Prostate gland (tissue), 2 donors: ENCODE results near the gene KRTAP9-8. TPM values are rescaled to one million over a fixed set of nuclear protein-coding genes. Genes with fewer than 3 reads are reported as not detected.
"Not testable (repeated sequence)": the region's sequence is repeated elsewhere in the genome, so short reads cannot be mapped to it uniquely, and the experiment has no call there.

Source experiments
- DNase-seq: peaks from one replicate; pipeline ENCODE4 v3.0.0-alpha.2; 2019; ENCODE audit warnings: low spot score
- H3K27ac ChIP-seq, 2 donors: fragments of 200-600 bp; sonication (generic); 2 replicates each; pipeline ENCODE4 v1.5.1; 2017 to 2019
- H3K27me3 ChIP-seq: fragments of 200-600 bp; sonication (generic); replicated peaks from 2 replicates; pipeline ENCODE4 v1.5.1; 2019; ENCODE audit not compliant: insufficient read depth
- H3K36me3 ChIP-seq, 2 donors: fragments of 200-600 bp; sonication (generic); 1 replicate in 1 of 2; 2 replicates in 1 of 2; pipeline versions ENCODE4 v1.5.1 to v1.8.1; 2017 to 2019
- H3K4me1 ChIP-seq: fragments of 200-600 bp; sonication (generic); replicated peaks from 2 replicates; pipeline ENCODE4 v1.5.1; 2019
- H3K4me3 ChIP-seq, 2 donors: fragments of 200-600 bp; sonication (generic); 2 replicates each; pipeline ENCODE4 v1.5.1; 2017 to 2019
- H3K9me3 ChIP-seq: fragments of 200-600 bp; sonication (generic); 2 replicates; pipeline ENCODE4 v1.5.1; 2017
- POLR2A ChIP-seq: fragments of 450-650 bp; IDR thresholded peaks from one replicate; pipeline ENCODE4 v1.6.1; 2016; ENCODE audit warnings: antibody characterized with exemption, mild to moderate bottlenecking
- POLR2AphosphoS5 ChIP-seq: sonication (generic); formaldehyde crosslinking; IDR thresholded peaks from one replicate; pipeline ENCODE4 v1.6.1; 2017; ENCODE audit warnings: antibody characterized with exemption
- WGBS: methylation state at CpG from one replicate; pipeline ENCODE4 v1.1.5; 2018; 5-methylcytosine and 5-hydroxymethylcytosine counted together
- intact Hi-C: fragments of 100-400 bp; cut with DNase I; formaldehyde crosslinking; loops from one replicate; pipeline ENCODE4 v1.14.2; 2022
- total RNA-seq, 2 donors: library from RNA; depleted of rRNA; stranded (reverse); fragments of >200 nt; gene quantifications; one replicate each; pipeline ENCODE4 v1.1.0, GENCODE V29; 2016
- TF ChIP-seq, protein P1 (sequence below), 4 experiments: fragments of 200-600 bp in 2 of 4; fragments of 450-650 bp in 2 of 4; sonication (generic) in 2 of 4; IDR thresholded peaks; 1 replicate in 3 of 4; 2 replicates in 1 of 4; pipeline ENCODE4 v1.5.1; 2016 to 2019; ENCODE audit warnings: antibody characterized with exemption in 4 of 4, mild to moderate bottlenecking in 2 of 4, moderate library complexity in 2 of 4

The KRTAP9-8 gene
- total RNA-seq, 2 donors from 2014 or later = not detected

DNA sequence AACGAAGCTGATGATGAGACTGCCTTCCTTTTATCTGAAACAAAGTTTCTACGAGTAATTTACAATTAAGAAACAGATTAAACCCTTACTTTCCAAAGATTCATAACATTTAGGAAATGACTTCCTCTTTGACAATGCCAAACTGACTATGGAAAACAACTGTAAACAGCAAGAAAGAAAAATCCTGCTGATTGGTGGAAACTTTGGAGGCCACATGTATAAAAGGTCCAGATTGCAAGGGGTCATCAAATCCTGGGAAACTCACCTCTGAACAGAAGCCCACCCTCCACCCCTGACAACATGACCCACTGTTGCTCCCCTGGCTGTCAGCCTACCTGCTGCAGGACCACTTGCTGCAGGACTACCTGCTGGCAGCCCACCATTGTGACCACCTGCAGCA lies 27.3 kb downstream of the KRTAP9-8 start, which contains the start of gene KRTAP9-6:
KRTAP9-6 (plus strand) TSS at position 301 of the 400 bp plus-strand sequence; CDS start at position 301, 0 bp downstream.
- intact Hi-C loops = no loop called here
- 31% methylated on average over 2 of the region's 2 CpGs for WGBS
- TF ChIP-seq, protein P1, sequence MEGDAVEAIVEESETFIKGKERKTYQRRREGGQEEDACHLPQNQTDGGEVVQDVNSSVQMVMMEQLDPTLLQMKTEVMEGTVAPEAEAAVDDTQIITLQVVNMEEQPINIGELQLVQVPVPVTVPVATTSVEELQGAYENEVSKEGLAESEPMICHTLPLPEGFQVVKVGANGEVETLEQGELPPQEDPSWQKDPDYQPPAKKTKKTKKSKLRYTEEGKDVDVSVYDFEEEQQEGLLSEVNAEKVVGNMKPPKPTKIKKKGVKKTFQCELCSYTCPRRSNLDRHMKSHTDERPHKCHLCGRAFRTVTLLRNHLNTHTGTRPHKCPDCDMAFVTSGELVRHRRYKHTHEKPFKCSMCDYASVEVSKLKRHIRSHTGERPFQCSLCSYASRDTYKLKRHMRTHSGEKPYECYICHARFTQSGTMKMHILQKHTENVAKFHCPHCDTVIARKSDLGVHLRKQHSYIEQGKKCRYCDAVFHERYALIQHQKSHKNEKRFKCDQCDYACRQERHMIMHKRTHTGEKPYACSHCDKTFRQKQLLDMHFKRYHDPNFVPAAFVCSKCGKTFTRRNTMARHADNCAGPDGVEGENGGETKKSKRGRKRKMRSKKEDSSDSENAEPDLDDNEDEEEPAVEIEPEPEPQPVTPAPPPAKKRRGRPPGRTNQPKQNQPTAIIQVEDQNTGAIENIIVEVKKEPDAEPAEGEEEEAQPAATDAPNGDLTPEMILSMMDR (IDR thresholded peaks at IDR 0.05) = no peak
- TF ChIP-seq POLR2AphosphoS5 = no peak

DNA sequence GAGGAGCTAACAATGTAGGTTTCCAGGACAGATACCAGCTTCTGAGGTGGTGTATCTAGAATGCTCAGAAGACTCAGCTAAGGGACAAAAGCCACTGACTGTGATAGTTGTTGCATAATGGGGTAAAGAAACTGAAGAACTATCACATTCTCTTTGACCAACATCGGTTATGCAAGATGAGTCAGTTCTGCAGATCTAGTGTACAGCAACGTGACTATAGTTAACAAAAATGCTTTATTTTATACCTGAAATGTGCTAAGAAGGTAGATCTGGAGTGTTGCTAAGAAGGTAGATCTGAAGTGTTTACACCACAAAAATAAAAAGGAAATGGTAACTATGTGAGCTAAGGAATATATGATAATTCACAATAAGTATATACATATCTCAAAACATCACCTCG lies 29.9 kb downstream of the KRTAP9-8 start:
- no peak for TF ChIP-seq POLR2AphosphoS5
- TF ChIP-seq, protein P1 (IDR thresholded peaks at IDR 0.05) = no peak
- TF ChIP-seq POLR2A = no peak
- intact Hi-C loops = no loop called here
- no peaks in the 10 kb centered on the region for H3K27me3 ChIP-seq
- no peak for DNase-seq
- H3K4me1 ChIP-seq = no peaks in the 10 kb centered on the region
- H3K36me3 ChIP-seq = no peaks in the 10 kb centered on the region
- WGBS = no CpG with 5 or more reads among the region's 3 CpGs
- no peak overlapping the region for H3K4me3 ChIP-seq
- H3K9me3 ChIP-seq = no peaks in the 10 kb centered on the region
- H3K27ac ChIP-seq = no peak overlapping the region

More for the DNA sequence above, 27.3 kb downstream of the KRTAP9-8 start, which contains the start of gene KRTAP9-6:
- Histone ChIP-seq H3K4me3 (no peak within 1 kb of the TSS), H3K27ac (no peak within 1 kb of the TSS), H3K27me3 (no peaks in the 10 kb centered on the region), H3K36me3 (no peaks in the 10 kb centered on the region), H3K9me3 (no peaks in the 10 kb centered on the region), H3K4me1 (no peaks in the 10 kb centered on the region)
- DNase-seq = no peak

DNA sequence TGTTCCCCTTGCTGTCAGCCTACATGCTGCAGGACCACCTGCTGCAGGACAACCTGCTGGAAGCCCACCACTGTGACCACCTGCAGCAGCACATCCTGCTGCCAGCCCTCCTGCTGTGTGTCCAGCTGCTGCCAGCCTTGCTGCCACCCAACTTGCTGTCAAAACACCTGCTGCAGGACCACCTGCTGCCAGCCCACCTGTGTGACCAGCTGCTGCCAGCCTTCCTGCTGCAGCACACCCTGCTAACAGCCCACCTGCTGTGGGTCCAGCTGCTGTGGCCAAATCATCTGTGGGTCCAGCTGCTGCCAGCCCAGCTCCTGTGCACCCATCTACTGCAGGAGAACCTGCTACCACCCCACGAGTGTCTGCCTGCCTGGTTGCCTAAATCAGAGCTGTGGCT lies 33.5 kb downstream of the KRTAP9-8 start:
- WGBS = no CpG with 5 or more reads among the region's 1 CpG

DNA sequence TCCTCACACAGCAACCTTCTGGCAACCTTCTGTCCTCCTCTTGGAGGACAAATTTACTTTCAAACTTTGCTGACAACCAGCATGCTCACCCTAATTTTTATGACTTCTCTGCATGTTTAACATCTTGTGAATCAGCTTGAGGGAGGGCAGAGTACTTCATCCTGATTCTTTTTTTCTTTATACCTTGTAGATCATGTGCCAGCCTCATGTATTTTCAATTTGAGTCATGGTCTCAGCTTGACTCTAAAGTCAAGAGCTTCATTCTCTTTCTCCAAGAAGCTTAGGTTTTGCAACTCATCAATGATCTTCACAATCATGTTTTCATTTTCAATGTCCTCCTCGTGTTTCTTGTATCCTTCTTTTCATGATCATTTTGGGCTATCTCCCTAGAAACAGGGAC lies 34.1 kb downstream of the KRTAP9-8 start:
- H3K4me1 ChIP-seq = no peaks in the 10 kb centered on the region
- no peaks in the 10 kb centered on the region for H3K9me3 ChIP-seq
- H3K27ac ChIP-seq = no peak overlapping the region
- no peaks in the 10 kb centered on the region for H3K27me3 ChIP-seq
- H3K4me3 ChIP-seq = no peak overlapping the region
- H3K36me3 ChIP-seq = no peaks in the 10 kb centered on the region
- no peak for TF ChIP-seq POLR2AphosphoS5
- TF ChIP-seq, protein P1 (IDR thresholded peaks at IDR 0.05) = no peak
- TF ChIP-seq POLR2A = no peak
- intact Hi-C loops = no loop called here
- WGBS = no CpG with 5 or more reads among the region's 1 CpG
- no peak for DNase-seq

More for the DNA sequence above, 33.5 kb downstream of the KRTAP9-8 start:
- H3K36me3 ChIP-seq, H3K27ac ChIP-seq, intact Hi-C loops, H3K4me1 ChIP-seq, H3K4me3 ChIP-seq, H3K9me3 ChIP-seq, DNase-seq, H3K27me3 ChIP-seq: not testable (repeated sequence)

DNA sequence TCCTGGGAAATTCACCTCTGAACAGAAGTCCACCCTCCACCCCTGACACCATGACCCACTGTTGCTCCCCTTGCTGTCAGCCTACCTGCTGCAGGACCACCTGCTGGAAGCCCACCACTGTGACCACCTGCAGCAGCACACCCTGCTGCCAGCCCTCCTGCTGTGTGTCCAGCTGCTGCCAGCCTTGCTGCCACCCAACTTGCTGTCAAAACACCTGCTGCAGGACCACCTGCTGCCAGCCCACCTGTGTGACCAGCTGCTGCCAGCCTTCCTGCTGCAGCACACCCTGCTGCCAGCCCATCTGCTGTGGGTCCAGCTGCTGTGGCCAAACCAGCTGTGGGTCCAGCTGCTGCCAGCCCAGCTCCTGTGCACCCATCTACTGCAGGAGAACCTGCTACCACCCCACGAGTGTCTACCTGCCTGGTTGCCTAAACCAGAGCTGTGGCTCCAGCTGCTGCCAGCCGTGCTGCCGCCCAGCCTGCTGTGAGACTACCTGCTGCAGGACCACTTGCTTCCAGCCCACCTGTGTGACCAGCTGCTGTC lies 37.9 kb downstream of the KRTAP9-8 start, which contains the start of gene KRTAP9-7:
KRTAP9-7 (plus strand) TSS at position 51 of the 543 bp plus-strand sequence; CDS start at position 51, 0 bp downstream.
- H3K9me3 ChIP-seq, H3K4me3 ChIP-seq, intact Hi-C loops, H3K27me3 ChIP-seq, DNase-seq, H3K4me1 ChIP-seq, H3K27ac ChIP-seq, H3K36me3 ChIP-seq: not testable (repeated sequence)
- 73% methylated on average over 3 of the region's 3 CpGs for WGBS
